Activated B cell treated with CpG ODN at 0.5 μM for 24 hours (primary cell): Measurements from ENCODE around the gene RACGAP1. TPM values are rescaled to one million over a fixed set of nuclear protein-coding genes. Genes with fewer than 3 reads are reported as not detected.

Experiments
- ATAC-seq: fragments of 200-7000 bp; cut with Tn5 transposase; one replicate; pipeline ENCODE4 v1.10.0; 2021; ENCODE audit warnings: low read depth, mild to moderate bottlenecking, moderate library complexity
- CTCF ChIA-PET: fragments of 350-600 bp; sonication (Branson Sonifier 250); formaldehyde crosslinking; loops from one replicate; lab custom pipeline; 2021; ENCODE audit warnings: antibody characterized with exemption; lab: Charles Lee
- POLR2A ChIA-PET: fragments of 350-600 bp; sonication (Branson Sonifier 250); formaldehyde crosslinking; loops from one replicate; lab custom pipeline; 2021; ENCODE audit warnings: antibody characterized with exemption; lab: Charles Lee
- DNase-seq: peaks from one replicate; pipeline ENCODE4 v3.0.0; 2022
- H3K27ac Mint-ChIP-seq: one replicate; pipeline ENCODE4 v1.8.0; 2020; ENCODE audit warnings: mixed read lengths
- H3K27me3 Mint-ChIP-seq: one replicate; pipeline ENCODE4 v1.8.0; 2021; ENCODE audit warnings: mixed read lengths
- H3K36me3 Mint-ChIP-seq: one replicate; pipeline ENCODE4 v1.8.0; 2021; ENCODE audit warnings: low read depth, mixed read lengths
- H3K4me1 Mint-ChIP-seq: one replicate; pipeline ENCODE4 v1.8.0; 2021; ENCODE audit warnings: mixed read lengths
- H3K4me3 Mint-ChIP-seq: one replicate; pipeline ENCODE4 v1.8.0; 2020; ENCODE audit warnings: mild to moderate bottlenecking, mixed read lengths
- H3K9me3 Mint-ChIP-seq: one replicate; pipeline ENCODE4 v1.8.0; 2020; ENCODE audit warnings: mixed read lengths
- intact Hi-C: fragments of 100-400 bp; cut with micrococcal nuclease; formaldehyde crosslinking; loops from one replicate; pipeline ENCODE4 v1.15.1; 2024
- total RNA-seq: library from RNA; stranded (reverse); gene quantifications from 2 replicates; pipeline ENCODE4 v1.2.3, GENCODE V29; 2022
- TF ChIP-seq, protein P1 (sequence below): fragments of 200-600 bp; IDR thresholded peaks from one replicate; pipeline ENCODE4 v1.8.0; 2022; ENCODE audit warnings: antibody characterized with exemption, mild to moderate bottlenecking

The RACGAP1 gene
- total RNA-seq, 1 donor from 2014 or later: 12.6 TPM

DNA sequence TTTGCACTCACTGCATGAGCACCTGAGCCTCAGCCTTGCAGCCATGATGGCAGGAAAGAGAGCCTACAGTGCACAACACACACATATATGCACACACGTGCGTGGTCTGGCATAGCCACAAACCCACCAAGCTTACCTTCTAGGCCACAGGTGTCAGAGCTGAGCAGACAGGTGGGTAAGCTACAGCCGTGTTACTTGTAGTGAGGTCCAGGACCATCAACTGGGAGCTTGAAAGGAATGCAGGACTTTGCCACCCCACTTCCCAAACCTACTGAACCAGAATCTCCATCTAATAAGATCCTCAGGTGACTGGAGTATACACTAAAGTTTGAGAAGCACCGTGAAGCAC is 34.8 kb upstream of the RACGAP1 start:
- peak overlapping the region; percentile 36 for H3K27ac Mint-ChIP-seq
- ChIA-PET CTCF (interaction anchor here (1.5 kb wide), 2 partner anchors 9 to 24 kb away, joined by 3 to 4 read pairs; no protein-coding TSS in a partner anchor), POLR2A (no interaction called here)
- no peak for ATAC-seq
- no peaks in the 10 kb centered on the region for H3K36me3 Mint-ChIP-seq
- TF ChIP-seq, protein P1, sequence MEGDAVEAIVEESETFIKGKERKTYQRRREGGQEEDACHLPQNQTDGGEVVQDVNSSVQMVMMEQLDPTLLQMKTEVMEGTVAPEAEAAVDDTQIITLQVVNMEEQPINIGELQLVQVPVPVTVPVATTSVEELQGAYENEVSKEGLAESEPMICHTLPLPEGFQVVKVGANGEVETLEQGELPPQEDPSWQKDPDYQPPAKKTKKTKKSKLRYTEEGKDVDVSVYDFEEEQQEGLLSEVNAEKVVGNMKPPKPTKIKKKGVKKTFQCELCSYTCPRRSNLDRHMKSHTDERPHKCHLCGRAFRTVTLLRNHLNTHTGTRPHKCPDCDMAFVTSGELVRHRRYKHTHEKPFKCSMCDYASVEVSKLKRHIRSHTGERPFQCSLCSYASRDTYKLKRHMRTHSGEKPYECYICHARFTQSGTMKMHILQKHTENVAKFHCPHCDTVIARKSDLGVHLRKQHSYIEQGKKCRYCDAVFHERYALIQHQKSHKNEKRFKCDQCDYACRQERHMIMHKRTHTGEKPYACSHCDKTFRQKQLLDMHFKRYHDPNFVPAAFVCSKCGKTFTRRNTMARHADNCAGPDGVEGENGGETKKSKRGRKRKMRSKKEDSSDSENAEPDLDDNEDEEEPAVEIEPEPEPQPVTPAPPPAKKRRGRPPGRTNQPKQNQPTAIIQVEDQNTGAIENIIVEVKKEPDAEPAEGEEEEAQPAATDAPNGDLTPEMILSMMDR: no peak
- peaks cover 41% of the 10 kb centered on the region for H3K27me3 Mint-ChIP-seq
- peaks cover 16% of the 10 kb centered on the region for H3K4me1 Mint-ChIP-seq
- H3K4me3 Mint-ChIP-seq: no peak overlapping the region
- H3K9me3 Mint-ChIP-seq: no peaks in the 10 kb centered on the region
- intact Hi-C loops: no loop called here
- no peak for DNase-seq

DNA sequence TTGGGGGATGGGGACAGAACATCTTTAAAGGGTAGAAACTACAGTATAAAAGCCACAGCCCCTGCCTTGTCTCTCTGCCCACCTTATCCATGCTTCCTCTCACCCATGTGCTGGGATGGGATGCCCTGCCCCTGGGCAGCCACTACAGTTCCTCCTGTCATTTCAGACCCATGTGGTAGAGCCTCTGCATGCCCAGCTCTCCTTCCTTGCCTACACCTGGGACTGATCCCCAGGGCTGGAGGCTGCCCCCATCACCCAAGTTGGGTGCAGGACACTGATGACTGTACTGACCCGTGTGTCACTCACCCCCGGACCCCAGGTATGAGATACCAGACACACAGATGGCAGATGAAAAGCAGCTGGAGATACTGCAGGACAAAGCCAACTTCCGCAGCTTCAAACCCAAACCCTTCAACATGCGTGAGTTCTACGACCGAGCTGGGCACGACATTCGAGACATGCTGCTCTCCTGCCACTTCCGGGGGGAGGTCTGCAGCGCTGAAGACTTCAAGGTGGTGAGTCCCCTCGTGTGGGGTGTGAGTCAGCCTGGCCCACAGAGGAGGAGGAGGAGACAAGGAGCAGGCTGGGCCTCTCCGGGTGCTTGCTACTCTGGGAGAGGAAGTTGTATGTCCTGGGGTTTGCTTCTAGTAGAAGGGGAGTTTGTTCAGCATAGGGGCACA is 34.3 kb upstream of the RACGAP1 start:
- Mint-ChIP-seq H3K4me3 (no peak overlapping the region), H3K4me1 (peaks cover 16% of the 10 kb centered on the region), H3K27ac (peak overlapping the region; percentile 36), H3K36me3 (no peaks in the 10 kb centered on the region), H3K9me3 (no peaks in the 10 kb centered on the region), H3K27me3 (peaks cover 41% of the 10 kb centered on the region)
- ChIA-PET CTCF (interaction anchor here (0.6 to 1.5 kb wide), 2 partner anchors 11 to 23 kb away, joined by 3 read pairs; no protein-coding TSS in a partner anchor), POLR2A (interaction anchor here (0.7 kb wide), 1 partner anchor 25 kb away, joined by 4 read pairs; the partner anchor contains the start of gene SMARCD1)
- intact Hi-C loops: loop anchor here (5.0 kb wide), 1 partner anchor 282 kb away; no protein-coding TSS in a partner anchor
- no peak for ATAC-seq
- DNase-seq: no peak
- TF ChIP-seq, protein P1: no peak

DNA sequence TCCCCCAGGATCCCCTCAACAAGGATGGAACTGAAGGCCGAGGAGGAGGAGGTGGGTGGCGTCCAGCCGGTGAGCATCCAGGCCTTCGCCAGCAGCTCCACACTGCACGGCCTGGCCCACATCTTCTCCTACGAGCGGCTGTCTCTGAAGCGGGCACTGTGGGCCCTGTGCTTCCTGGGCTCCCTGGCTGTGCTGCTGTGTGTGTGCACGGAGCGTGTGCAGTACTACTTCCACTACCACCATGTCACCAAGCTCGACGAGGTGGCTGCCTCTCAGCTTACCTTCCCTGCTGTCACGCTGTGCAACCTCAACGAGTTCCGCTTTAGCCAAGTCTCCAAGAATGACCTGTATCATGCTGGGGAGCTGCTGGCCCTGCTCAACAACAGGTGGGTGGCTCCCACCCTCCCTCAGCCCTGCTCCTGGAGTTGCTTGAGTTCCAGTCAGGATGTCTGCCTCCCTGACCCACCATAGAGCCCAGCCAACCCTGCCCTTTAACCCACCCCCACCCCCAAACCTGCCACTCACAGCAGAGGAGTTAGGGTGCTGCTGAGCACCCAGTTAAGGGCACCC is 33.5 kb upstream of the RACGAP1 start:
- peaks cover 38% of the 10 kb centered on the region for H3K27me3 Mint-ChIP-seq
- no peak overlapping the region for H3K27ac Mint-ChIP-seq
- no peaks in the 10 kb centered on the region for H3K36me3 Mint-ChIP-seq
- intact Hi-C loops: loop anchor here (5.0 kb wide), 1 partner anchor 282 kb away; no protein-coding TSS in a partner anchor
- CTCF ChIA-PET: interaction anchor here (0.6 to 1.5 kb wide), 6 partner anchors 11 to 92 kb away, joined by 3 to 5 read pairs (median 3); no protein-coding TSS in a partner anchor
- TF ChIP-seq, protein P1: no peak
- POLR2A ChIA-PET: interaction anchor here (0.7 kb wide), 1 partner anchor 26 kb away, joined by 4 read pairs; the partner anchor contains the start of gene SMARCD1
- DNase-seq: no peak
- H3K4me1 Mint-ChIP-seq: peaks cover 16% of the 10 kb centered on the region
- ATAC-seq: no peak
- H3K9me3 Mint-ChIP-seq: no peaks in the 10 kb centered on the region
- no peak overlapping the region for H3K4me3 Mint-ChIP-seq

DNA sequence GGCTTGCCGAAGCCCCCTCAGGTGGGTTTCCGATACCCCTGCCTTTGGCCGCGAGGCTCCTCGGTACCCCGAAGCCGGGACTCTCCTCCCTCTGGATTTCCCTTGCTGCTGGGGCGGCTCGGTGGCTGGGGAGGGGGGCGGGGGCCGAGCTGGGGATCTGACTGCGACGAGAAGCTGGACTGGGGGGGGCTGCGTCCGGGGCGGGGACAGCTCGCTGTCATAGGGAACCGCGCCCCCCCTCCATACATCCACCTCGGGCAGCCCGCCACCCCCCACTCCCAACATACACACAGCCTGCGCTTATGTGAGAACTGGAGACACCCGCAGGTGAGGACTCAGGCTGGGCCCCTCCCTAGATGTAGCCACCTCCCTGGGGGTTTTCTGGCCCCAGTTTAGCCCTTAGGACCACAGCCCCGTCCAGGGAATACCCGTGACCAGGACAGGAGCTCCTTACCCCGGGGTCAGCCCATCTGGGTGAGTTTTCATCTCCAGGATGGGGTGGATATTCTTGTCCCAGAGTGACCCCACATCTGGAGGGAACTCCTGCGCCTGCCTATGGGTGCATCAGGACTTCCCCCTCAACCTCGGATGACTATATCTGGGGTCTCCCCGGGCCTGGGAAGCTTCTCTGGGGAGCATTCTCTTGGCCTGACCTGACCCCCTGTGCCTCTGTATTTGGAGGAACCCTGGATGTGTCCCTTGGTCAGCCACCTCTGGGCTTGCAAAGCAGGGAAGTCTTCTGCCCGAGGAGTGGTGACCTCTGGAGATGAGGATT is 32.8 kb upstream of the RACGAP1 start:
- TF ChIP-seq, protein P1: no peak
- no peak overlapping the region for H3K27ac Mint-ChIP-seq

More for the DNA sequence above, 32.8 kb upstream of the RACGAP1 start:
- DNase-seq: no peak
- intact Hi-C loops: loop anchor here (5.0 kb wide), 1 partner anchor 281 kb away; no protein-coding TSS in a partner anchor
- peaks cover 16% of the 10 kb centered on the region for H3K4me1 Mint-ChIP-seq
- H3K9me3 Mint-ChIP-seq: no peaks in the 10 kb centered on the region
- ChIA-PET POLR2A (interaction anchor here (0.6 kb wide), 1 partner anchor 8 kb away, joined by 3 read pairs; no protein-coding TSS in a partner anchor), CTCF (interaction anchor here (0.8 to 1.1 kb wide), 4 partner anchors 12 to 91 kb away, joined by 3 to 5 read pairs (median 4); no protein-coding TSS in a partner anchor)
- H3K36me3 Mint-ChIP-seq: no peaks in the 10 kb centered on the region
- H3K27me3 Mint-ChIP-seq: peaks cover 39% of the 10 kb centered on the region
- peak overlapping the region; percentile 36 for H3K4me3 Mint-ChIP-seq
- ATAC-seq: no peak
